Prostate gland (tissue), 2 donors: ENCODE results near the gene DOCK11. TPM values are rescaled to one million over a fixed set of nuclear protein-coding genes. Genes with fewer than 3 reads are reported as not detected.

Experiments used
- DNase-seq: peaks from one replicate; pipeline ENCODE4 v3.0.0-alpha.2; 2019; ENCODE audit warnings: low spot score
- H3K27ac ChIP-seq, 2 donors: fragments of 200-600 bp; sonication (generic); 2 replicates each; pipeline ENCODE4 v1.5.1; 2017 to 2019
- H3K27me3 ChIP-seq: fragments of 200-600 bp; sonication (generic); replicated peaks from 2 replicates; pipeline ENCODE4 v1.5.1; 2019; ENCODE audit not compliant: insufficient read depth
- H3K36me3 ChIP-seq, 2 donors: fragments of 200-600 bp; sonication (generic); 1 replicate in 1 of 2; 2 replicates in 1 of 2; pipeline versions ENCODE4 v1.5.1 to v1.8.1; 2017 to 2019
- H3K4me1 ChIP-seq: fragments of 200-600 bp; sonication (generic); replicated peaks from 2 replicates; pipeline ENCODE4 v1.5.1; 2019
- H3K4me3 ChIP-seq, 2 donors: fragments of 200-600 bp; sonication (generic); 2 replicates each; pipeline ENCODE4 v1.5.1; 2017 to 2019
- H3K9me3 ChIP-seq: fragments of 200-600 bp; sonication (generic); 2 replicates; pipeline ENCODE4 v1.5.1; 2017
- CTCF ChIP-seq, 4 experiments: fragments of 200-600 bp in 2 of 4; fragments of 450-650 bp in 2 of 4; sonication (generic) in 2 of 4; IDR thresholded peaks; 1 replicate in 3 of 4; 2 replicates in 1 of 4; pipeline ENCODE4 v1.5.1; 2016 to 2019; ENCODE audit warnings: antibody characterized with exemption in 4 of 4, mild to moderate bottlenecking in 2 of 4, moderate library complexity in 2 of 4
- POLR2A ChIP-seq: fragments of 450-650 bp; IDR thresholded peaks from one replicate; pipeline ENCODE4 v1.6.1; 2016; ENCODE audit warnings: antibody characterized with exemption, mild to moderate bottlenecking
- POLR2AphosphoS5 ChIP-seq: sonication (generic); formaldehyde crosslinking; IDR thresholded peaks from one replicate; pipeline ENCODE4 v1.6.1; 2017; ENCODE audit warnings: antibody characterized with exemption
- WGBS: methylation state at CpG from one replicate; pipeline ENCODE4 v1.1.5; 2018; 5-methylcytosine and 5-hydroxymethylcytosine counted together
- intact Hi-C: fragments of 100-400 bp; cut with DNase I; formaldehyde crosslinking; loops from one replicate; pipeline ENCODE4 v1.14.2; 2022
- total RNA-seq, 2 donors: library from RNA; depleted of rRNA; stranded (reverse); fragments of >200 nt; gene quantifications; one replicate each; pipeline ENCODE4 v1.1.0, GENCODE V29; 2016

DOCK11 gene
- total RNA-seq, 2 donors from 2014 or later = 2.6 to 4.7 TPM

GRCh38 chrX:118507766-118508165, 12.2 kb downstream of the DOCK11 start:
- intact Hi-C loops = loop anchor here (10.0 kb wide), 1 partner anchor 467 kb away; the partner anchor contains the start of gene LONRF3
- Histone ChIP-seq H3K36me3 (no peaks in the 10 kb centered on the region), H3K4me1 (no peaks in the 10 kb centered on the region), H3K27me3 (no peaks in the 10 kb centered on the region), H3K4me3 (no peak overlapping the region), H3K27ac (no peak overlapping the region), H3K9me3 (no peaks in the 10 kb centered on the region)
- no peak for DNase-seq
- 83% methylated on average over 1 of the region's 1 CpG for WGBS
- no peak for TF ChIP-seq POLR2AphosphoS5

- Histone ChIP-seq H3K36me3 (no peaks in the 10 kb centered on the region), H3K4me1 (no peaks in the 10 kb centered on the region), H3K27ac (no peak overlapping the region), H3K9me3 (no peaks in the 10 kb centered on the region), H3K27me3 (no peaks in the 10 kb centered on the region), H3K4me3 (no peak overlapping the region)
- 81% methylated on average over 5 of the region's 5 CpGs for WGBS
- DNase-seq = no peak
- intact Hi-C loops = loop anchor here (10.0 kb wide), 1 partner anchor 467 kb away; the partner anchor contains the start of gene LONRF3
- TF ChIP-seq POLR2AphosphoS5 = no peak
- no peak for TF ChIP-seq CTCF (IDR thresholded peaks at IDR 0.05)
- TF ChIP-seq POLR2A = no peak
Observed at GRCh38 chrX:118508221-118508620, 12.6 kb downstream of the DOCK11 start.

- no peak overlapping the region for H3K27ac ChIP-seq
- DNase-seq = no peak
- WGBS = 52% methylated on average over 4 of the region's 6 CpGs
Observed at GRCh38 chrX:118508635-118509034, 13.0 kb downstream of the DOCK11 start.

GRCh38 chrX:118510111-118510510, 14.5 kb downstream of the DOCK11 start:
- WGBS = 92% methylated on average over 5 of the region's 5 CpGs
- TF ChIP-seq POLR2A (no peak), POLR2AphosphoS5 (no peak), CTCF (IDR thresholded peaks at IDR 0.05) (no peak)
- Histone ChIP-seq H3K27ac (no peak overlapping the region), H3K4me3 (no peak overlapping the region), H3K36me3 (no peaks in the 10 kb centered on the region), H3K4me1 (no peaks in the 10 kb centered on the region), H3K27me3 (no peaks in the 10 kb centered on the region), H3K9me3 (no peaks in the 10 kb centered on the region)
- DNase-seq = no peak
- intact Hi-C loops = no loop called here

More at GRCh38 chrX:118508635-118509034, 13.0 kb downstream of the DOCK11 start:
- Histone ChIP-seq H3K36me3 (no peaks in the 10 kb centered on the region), H3K27me3 (no peaks in the 10 kb centered on the region), H3K9me3 (no peaks in the 10 kb centered on the region), H3K4me3 (no peak overlapping the region), H3K4me1 (no peaks in the 10 kb centered on the region)
- intact Hi-C loops = loop anchor here (10.0 kb wide), 1 partner anchor 466 kb away; the partner anchor contains the start of gene LONRF3
- no peak for TF ChIP-seq CTCF (IDR thresholded peaks at IDR 0.05)
- TF ChIP-seq POLR2AphosphoS5 = no peak
- TF ChIP-seq POLR2A = no peak

GRCh38 chrX:118513120-118513898, 17.7 kb downstream of the DOCK11 start:
- Histone ChIP-seq H3K27ac (no peak overlapping the region), H3K9me3 (no peaks in the 10 kb centered on the region), H3K36me3 (no peaks in the 10 kb centered on the region), H3K4me1 (no peaks in the 10 kb centered on the region), H3K4me3 (no peak overlapping the region), H3K27me3 (no peaks in the 10 kb centered on the region)
- TF ChIP-seq CTCF (IDR thresholded peaks at IDR 0.05) (no peak), POLR2AphosphoS5 (no peak), POLR2A (no peak)
- intact Hi-C loops = no loop called here
- DNase-seq = no peak
- WGBS = 93% methylated on average over 6 of the region's 6 CpGs
